ENCODE results near the gene SLC2A14.
"Not testable (repeated sequence)": the region's sequence is repeated elsewhere in the genome, so short reads cannot be mapped to it uniquely, and the experiment has no call there.

Gene SLC2A14

DNA sequence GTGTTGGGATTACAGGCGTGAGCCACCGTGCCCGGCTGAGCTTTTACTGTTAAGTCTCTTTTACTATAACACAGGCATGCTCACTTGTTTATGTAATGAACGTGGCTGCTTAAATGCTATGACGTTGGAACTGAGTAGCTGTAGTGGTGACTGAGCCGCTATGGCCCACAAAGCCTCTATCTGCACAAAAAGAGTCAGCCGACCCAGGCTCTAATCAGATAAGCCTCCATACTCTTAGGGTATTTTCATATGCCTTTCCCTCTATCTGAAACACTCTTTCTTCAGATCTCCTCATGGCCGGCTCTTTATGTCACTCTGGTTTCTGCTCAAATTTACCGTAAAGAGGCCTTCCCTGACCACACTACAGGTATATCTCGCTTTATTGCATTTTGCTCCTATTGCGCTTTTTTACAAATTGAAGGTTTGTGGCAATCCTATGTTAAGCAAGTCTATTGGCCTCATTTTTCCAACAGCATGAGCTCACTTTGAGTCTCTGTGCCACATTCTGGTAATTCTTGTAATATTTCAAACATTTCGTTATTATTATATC is 8.0 kb downstream of the SLC2A14 start:
- Histone ChIP-seq H3K27me3 (ENCODE audit: control insufficient read depth, low read length) (no peaks in the 10 kb centered on the region), H3K79me2 (ENCODE audit: control insufficient read depth, low read length) (no peaks in the 10 kb centered on the region), H3K4me3 (ENCODE audit: low read length) (no peak overlapping the region), H3K4me1 (ENCODE audit: control insufficient read depth, low read length) (no peaks in the 10 kb centered on the region), H3K9me2 (replicated peaks; ENCODE audit: control insufficient read depth, low read length) (no peaks in the 10 kb centered on the region), H3F3A (ENCODE audit: control insufficient read depth, insufficient read depth) (no peaks in the 10 kb centered on the region), H3K9me3 (ENCODE audit: control insufficient read depth, insufficient read depth, low read length) (no peaks in the 10 kb centered on the region), H3K4me2 (ENCODE audit: low read length) (no peak overlapping the region), H3K36me3 (ENCODE audit: control insufficient read depth, low read length) (no peaks in the 10 kb centered on the region), H3K27ac (ENCODE audit: low read depth, low read length) (no peak overlapping the region), H4K20me1 (ENCODE audit: control insufficient read depth, insufficient read depth, low read depth, low read length) (no peaks in the 10 kb centered on the region)
- TF ChIP-seq, protein P1, sequence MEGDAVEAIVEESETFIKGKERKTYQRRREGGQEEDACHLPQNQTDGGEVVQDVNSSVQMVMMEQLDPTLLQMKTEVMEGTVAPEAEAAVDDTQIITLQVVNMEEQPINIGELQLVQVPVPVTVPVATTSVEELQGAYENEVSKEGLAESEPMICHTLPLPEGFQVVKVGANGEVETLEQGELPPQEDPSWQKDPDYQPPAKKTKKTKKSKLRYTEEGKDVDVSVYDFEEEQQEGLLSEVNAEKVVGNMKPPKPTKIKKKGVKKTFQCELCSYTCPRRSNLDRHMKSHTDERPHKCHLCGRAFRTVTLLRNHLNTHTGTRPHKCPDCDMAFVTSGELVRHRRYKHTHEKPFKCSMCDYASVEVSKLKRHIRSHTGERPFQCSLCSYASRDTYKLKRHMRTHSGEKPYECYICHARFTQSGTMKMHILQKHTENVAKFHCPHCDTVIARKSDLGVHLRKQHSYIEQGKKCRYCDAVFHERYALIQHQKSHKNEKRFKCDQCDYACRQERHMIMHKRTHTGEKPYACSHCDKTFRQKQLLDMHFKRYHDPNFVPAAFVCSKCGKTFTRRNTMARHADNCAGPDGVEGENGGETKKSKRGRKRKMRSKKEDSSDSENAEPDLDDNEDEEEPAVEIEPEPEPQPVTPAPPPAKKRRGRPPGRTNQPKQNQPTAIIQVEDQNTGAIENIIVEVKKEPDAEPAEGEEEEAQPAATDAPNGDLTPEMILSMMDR (IDR thresholded peaks at IDR 0.05; ENCODE audit: low read depth, low read length, poor library complexity, severe bottlenecking): no peak
- TF ChIP-seq EZH2phosphoT487 (IDR thresholded peaks at IDR 0.05; ENCODE audit: borderline replicate concordance, low read length): no peak

DNA sequence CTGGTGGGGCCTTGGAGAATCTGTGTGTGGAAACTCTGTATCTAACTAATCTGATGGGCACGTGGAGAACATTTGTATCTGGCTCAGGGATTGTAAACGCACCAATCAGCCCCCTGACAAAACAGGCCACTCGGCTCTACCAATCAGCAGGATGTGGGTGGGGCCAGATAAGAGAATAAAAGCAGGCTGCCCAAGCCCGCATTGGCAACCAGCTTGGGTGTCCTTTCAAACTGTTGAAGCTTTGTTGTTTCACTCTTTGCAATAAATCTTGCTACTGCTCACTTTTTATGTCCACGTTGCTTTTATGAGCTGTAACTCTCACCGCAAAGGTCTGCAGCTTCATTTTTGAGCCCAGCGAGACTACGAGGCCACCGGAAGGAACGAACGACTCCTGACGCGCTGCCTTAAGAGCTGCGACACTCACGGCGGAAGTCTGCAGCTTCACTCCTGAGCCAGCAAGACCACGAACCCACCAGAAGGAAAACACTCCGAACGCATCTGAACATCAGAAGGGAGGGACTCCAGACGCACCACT is 9.8 kb downstream of the SLC2A14 start:
- not testable (repeated sequence) for H3K4me3 ChIP-seq (ENCODE audit: low read length); H3K9me3 ChIP-seq (ENCODE audit: control insufficient read depth, insufficient read depth, low read length); H3K9me2 ChIP-seq (replicated peaks; ENCODE audit: control insufficient read depth, low read length); H4K20me1 ChIP-seq (ENCODE audit: control insufficient read depth, insufficient read depth, low read depth, low read length); H3F3A ChIP-seq (ENCODE audit: control insufficient read depth, insufficient read depth); H3K36me3 ChIP-seq (ENCODE audit: control insufficient read depth, low read length); H3K4me2 ChIP-seq (ENCODE audit: low read length); H3K4me1 ChIP-seq (ENCODE audit: control insufficient read depth, low read length); H3K27me3 ChIP-seq (ENCODE audit: control insufficient read depth, low read length); H3K79me2 ChIP-seq (ENCODE audit: control insufficient read depth, low read length); H3K27ac ChIP-seq (ENCODE audit: low read depth, low read length)

GRCh38 chr12:7862301-7862700 is 10.4 kb downstream of the SLC2A14 start:
- H3K36me3 ChIP-seq (ENCODE audit: control insufficient read depth, low read length); H3K79me2 ChIP-seq (ENCODE audit: control insufficient read depth, low read length); H3K4me3 ChIP-seq (ENCODE audit: low read length); H3K4me2 ChIP-seq (ENCODE audit: low read length); H3K4me1 ChIP-seq (ENCODE audit: control insufficient read depth, low read length); H3K9me2 ChIP-seq (replicated peaks; ENCODE audit: control insufficient read depth, low read length); H3F3A ChIP-seq (ENCODE audit: control insufficient read depth, insufficient read depth); H3K27me3 ChIP-seq (ENCODE audit: control insufficient read depth, low read length); H3K27ac ChIP-seq (ENCODE audit: low read depth, low read length); H3K9me3 ChIP-seq (ENCODE audit: control insufficient read depth, insufficient read depth, low read length); H4K20me1 ChIP-seq (ENCODE audit: control insufficient read depth, insufficient read depth, low read depth, low read length): not testable (repeated sequence)

DNA sequence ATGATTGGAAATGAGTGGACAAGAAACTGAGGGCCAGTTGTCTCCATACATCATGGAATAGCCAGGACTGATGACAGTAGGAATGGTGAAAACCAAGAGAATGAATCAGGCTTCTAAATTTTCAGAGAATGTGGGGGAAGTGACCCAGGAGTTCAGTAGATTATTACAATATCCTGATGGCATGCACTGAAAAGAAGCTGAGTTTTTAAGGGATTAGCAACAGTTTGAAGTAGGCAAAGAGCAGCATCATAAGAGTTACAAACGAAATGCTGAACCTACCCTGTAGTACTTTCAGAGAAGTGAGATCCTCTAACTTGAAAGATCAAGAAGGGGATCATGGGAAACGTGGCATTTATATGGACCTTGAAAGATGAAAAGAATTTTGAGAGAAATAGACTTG is 13.2 kb downstream of the SLC2A14 start:
- no peaks in the 10 kb centered on the region for H3K9me3 ChIP-seq (ENCODE audit: control insufficient read depth, insufficient read depth, low read length)
- H3K36me3 ChIP-seq (ENCODE audit: control insufficient read depth, low read length): no peaks in the 10 kb centered on the region
- H3K27me3 ChIP-seq (ENCODE audit: control insufficient read depth, low read length): no peaks in the 10 kb centered on the region
- H3K79me2 ChIP-seq (ENCODE audit: control insufficient read depth, low read length): no peaks in the 10 kb centered on the region
- H3K9me2 ChIP-seq (replicated peaks; ENCODE audit: control insufficient read depth, low read length): no peaks in the 10 kb centered on the region
- no peak overlapping the region for H3K4me3 ChIP-seq (ENCODE audit: low read length)
- TF ChIP-seq, protein P1 (IDR thresholded peaks at IDR 0.05; ENCODE audit: low read depth, low read length, poor library complexity, severe bottlenecking): no peak
- TF ChIP-seq EZH2phosphoT487 (IDR thresholded peaks at IDR 0.05; ENCODE audit: borderline replicate concordance, low read length): no peak
- no peaks in the 10 kb centered on the region for H4K20me1 ChIP-seq (ENCODE audit: control insufficient read depth, insufficient read depth, low read depth, low read length)
- H3K4me2 ChIP-seq (ENCODE audit: low read length): no peak overlapping the region
- no peaks in the 10 kb centered on the region for H3F3A ChIP-seq (ENCODE audit: control insufficient read depth, insufficient read depth)
- no peaks in the 10 kb centered on the region for H3K4me1 ChIP-seq (ENCODE audit: control insufficient read depth, low read length)
- no peak overlapping the region for H3K27ac ChIP-seq (ENCODE audit: low read depth, low read length)

All from DOHH2 (cell line).